SKM-1 (cell line): ENCODE data around the gene UBE2G1.
"Not testable (repeated sequence)": the region's sequence is repeated elsewhere in the genome, so short reads cannot be mapped to it uniquely, and the experiment has no call there.

Source experiments
- DNase-seq: peaks from one replicate; lab custom pipeline; 2025; ENCODE audit not compliant: unreplicated experiment; lab: John Stamatoyannopoulos, UW

Gene UBE2G1

DNA sequence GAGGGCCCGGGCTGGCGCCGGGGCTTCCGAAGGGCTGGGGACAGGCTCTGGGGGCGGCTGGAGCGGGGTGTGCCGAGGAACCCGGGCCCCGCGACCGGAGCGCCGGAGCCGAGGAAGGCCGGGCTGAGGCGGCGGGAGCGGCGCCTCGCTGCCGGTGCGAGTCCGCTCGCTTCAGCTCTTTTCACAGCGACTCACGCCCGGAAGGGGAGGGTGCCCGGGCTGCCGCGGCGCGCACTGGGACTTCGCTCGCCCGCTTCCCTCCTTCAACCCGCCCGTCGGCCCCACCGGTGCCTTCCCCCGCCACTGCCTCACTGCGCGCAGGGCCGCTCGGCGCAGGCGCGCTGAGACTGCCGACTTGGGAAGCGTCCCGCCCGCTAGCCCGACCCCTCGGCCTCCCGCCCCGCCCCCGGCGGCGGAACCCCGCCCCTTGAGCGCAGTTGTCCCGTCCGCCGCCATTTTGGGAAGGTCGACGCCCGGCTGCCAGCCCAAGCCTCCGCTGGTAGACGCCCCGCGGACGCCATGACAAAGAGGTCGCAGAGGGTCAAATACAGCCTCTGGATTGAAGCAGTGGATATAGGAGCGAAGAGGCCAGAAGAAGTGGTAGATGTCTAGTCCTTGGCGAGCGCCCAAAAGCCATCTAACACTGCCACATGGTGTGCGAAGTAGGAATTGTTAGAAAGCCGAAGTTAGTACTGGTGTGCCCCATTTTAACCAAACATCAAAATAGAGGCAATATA is at the start of gene UBE2G1:
Gene UBE2G1, minus strand, starts transcription at position 349 of the 737 bp plus-strand sequence. CDS start 359 bp downstream, outside the sequence.
- DNase-seq = peak; percentile 71

DNA sequence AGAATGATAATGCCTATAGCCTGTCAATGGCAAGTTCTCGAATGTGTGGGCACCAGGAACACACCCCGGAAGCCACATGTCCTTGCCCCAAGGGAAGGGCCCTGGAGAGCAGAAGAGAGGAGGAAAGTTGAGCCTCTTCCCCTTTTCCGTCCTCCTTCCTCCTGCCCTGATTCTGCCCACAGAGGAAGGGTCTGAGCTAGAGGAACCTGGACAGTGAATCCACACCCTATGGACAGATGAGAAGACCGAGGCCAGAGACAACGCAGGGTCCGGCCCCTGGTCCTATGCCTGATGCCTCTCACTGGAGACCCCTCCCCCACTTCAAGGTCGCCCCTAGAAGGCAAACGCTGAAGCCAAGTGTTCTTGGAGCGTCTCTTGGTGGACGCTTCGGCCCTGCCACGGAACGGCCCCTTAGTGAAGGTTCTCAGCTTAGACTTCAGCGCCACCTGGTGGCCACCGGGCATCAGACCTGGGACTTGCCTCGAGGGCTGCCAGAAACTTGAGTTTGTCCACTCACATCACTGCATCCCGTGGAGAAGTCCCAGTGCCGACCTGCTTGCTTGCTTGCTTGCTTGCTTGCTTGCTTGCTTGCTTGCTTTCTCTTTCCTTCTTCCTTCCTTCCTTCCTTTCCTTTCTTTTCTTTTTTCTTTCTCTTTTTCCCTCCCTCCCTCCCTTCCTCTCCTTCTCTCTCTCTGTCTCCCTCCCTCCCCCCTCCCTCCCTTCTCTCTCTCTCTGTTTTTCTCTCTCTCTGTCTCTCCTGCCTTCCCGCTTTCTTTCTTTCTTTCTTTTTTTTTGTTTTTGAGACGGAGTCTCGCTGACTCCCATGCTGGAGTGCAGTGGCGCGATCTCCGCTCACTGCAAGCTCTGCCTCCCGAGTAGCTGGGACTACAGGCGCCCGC is 46.7 kb upstream of the UBE2G1 start:
- DNase-seq = peak; percentile 35

DNA sequence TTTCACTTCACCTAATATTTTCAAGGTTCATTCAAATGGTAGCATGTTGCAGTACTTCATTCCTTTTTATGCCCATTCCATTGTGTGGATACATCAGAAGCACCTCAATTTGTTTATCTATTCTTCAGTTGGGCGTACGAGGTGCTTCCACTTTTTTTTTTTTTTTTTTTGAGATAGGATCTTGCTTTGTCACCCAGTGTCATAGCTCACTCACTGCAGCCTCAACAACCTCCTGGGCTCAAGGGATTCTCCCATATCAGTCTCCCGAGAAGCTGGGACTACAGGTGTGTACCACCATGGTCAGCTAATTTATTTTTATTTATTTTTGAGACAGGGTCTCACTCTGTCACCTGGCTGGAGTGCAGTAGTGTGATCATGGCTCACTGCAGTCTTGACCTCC is 44.7 kb upstream of the UBE2G1 start:
- DNase-seq = no peak

GRCh38 chr17:4409659-4410058 is 43.2 kb upstream of the UBE2G1 start:
- DNase-seq = no peak

DNA sequence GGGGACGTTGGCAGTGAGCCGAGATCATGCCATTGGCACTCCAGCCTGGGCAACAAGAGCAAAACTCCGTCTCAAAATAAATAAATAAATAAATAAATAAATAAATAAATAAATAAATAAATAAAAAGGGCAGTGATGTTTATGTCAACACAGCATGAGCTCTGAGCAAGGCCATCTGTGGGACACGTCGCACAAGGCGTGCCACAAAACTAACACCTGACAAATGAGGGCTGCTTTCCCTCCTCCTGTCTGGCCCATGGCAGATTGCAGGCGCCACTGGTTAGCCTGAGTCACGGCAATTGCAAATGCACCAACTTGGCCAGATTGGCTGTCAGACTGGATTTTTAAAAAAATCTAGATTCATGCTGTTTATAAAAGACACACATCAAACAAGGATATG is 41.4 kb upstream of the UBE2G1 start:
- no peak for DNase-seq

- no peak for DNase-seq
Measured at GRCh38 chr17:4407216-4407615, 40.7 kb upstream of the UBE2G1 start.

DNA sequence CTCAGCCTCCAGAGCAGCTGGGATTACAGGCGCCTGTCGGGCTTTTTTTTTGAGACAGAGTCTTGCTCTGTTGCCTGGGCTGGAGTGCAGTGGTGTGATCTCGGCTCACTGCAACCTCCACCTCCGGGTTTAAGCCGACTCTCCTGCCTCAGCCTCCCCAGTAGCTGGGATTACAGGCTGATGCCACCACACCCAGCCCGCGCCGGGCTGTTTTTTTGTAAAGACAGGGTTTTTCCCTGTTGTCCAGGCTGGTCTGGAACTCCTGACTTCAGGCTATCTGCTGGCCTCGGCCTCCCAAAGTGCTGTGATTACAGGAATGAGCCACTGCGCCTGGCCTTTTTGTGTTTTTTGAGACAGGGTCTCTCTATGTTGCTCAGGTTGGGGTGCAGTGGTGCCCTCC is 39.9 kb upstream of the UBE2G1 start:
- no peak for DNase-seq

- no peak for DNase-seq
Measured at GRCh38 chr17:4405699-4406098, 39.2 kb upstream of the UBE2G1 start.

DNA sequence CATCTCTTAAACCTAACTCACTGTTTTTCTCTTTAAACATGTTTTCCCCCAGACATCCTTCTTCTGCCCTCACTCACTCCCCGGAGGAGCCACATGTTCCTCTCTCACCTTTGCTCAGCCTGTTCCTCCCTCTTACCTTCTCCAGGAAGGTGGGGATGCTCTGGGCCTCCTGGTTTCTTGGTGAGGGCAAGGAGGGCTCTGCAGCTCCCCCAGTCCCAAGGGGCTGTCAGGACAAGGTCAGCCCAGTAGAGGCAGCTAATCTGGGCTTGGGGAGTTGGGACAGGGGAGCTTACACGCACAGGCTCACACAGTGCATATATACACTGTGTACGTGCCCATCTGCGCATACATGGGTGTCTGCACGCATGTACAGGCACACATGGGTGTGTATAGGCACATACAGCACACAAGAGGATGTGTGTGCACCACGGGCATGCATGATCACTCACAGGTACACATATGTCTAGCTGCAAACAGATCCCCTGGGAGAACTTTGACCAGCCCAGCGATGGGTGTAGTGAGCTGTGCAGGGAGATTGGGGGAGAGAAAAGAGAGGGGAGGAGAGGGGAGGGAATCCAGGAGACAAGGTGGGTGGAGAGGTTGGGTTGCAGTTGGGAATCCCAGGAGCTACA is 38.7 kb upstream of the UBE2G1 start:
- DNase-seq = no peak

DNA sequence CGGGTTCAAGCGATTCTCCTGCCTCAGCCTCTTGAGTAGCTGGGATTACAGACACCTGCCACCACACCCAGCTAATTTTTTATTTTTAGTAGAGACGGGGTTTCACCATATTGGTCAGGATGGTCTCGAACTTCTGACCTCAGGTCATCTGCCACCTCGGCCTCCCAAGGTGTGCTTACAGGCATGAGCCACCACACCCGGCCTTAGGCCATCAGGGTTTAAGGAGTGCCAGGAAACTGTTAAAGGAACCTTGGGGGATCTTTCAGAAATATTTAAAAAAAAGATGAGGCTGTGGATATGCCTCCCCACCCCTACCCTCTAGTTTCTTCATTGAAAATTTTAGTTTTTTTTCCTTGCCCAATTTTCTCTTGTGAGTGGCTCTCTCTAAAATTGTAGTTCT is 31.4 kb upstream of the UBE2G1 start:
- DNase-seq = no peak

DNA sequence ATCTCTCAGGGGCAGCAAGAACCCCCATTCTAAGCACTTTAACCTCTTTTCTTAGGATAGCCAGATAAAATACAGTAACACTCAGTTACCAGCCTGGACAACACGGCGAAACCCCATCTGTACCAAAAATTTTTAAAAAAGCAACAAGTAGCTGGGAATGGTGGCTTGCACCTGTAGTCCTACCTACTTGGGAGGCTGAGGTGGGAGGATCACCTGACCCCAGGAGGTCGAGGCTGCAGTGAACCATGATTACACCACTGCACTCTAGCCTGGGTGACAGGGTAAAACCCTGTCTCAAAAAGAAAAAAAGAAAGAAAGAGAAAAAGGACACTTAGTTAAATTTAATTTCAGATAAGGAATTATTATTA is 28.6 kb upstream of the UBE2G1 start:
- DNase-seq = no peak

DNA sequence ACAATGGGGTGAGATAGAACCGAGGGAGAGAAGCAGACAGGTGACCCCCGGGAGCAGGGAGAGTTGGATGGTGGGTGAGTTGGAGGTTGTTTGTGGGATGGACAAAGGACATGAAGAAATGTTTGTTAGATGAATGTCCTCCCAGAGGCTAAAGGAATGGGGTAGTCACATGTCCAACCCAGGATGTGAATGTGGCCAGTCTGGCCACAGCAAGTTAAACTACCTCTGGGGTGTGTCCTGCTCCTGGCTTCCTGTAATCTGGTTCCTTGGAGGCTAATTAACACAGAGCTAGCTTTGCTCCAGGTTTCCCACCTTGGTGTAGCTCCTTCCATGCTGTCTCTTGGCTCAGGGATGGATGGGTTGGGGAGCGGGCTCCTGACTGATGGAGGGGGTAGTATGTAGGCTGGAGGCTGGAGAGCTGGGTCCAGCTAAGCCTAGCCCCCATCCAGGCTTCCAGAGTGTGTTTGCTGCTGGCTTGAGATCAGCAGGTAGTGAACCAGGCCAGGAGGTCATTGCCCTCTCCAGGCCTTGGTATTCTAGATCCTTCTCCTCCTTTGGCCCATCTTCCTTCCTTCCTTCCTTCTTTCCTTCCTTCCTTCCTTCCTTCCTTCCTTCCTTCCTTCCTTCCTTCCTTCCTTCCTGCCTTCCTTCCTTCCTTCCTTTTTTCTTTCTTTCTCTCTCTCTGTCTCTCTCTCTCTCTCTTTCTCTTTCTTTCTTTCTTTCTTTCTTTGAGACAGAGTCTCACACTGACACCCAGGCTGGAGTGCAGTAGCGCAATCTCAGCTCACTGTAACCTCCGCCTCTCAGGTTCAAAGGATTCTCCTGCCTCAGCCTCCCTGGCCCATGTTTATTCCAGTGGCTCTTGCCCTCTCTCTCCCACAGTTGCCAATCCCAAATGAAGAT is 28.0 kb upstream of the UBE2G1 start:
- no peak for DNase-seq

DNA sequence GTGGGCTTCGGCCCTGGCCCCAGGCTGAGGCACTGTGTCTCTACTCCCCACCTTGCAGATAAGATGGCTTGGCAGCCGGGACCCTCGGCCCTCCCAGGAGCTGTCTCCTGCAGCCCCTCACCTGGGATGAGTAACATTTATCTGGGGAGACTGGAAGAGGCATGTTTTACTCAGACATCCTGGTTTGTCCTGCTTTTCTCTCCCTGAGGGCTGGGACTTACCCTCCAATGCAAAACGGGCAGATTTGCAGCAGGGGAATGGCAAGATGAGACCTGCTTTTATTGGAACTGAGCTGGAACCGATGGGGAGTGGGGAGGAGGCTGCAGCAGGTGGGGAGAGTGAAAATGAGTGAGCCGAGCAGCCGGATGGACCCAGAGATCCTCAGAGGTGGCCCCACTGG is 27.3 kb upstream of the UBE2G1 start:
- no peak for DNase-seq

- DNase-seq = no peak
Measured at GRCh38 chr17:4389079-4389478, 22.6 kb upstream of the UBE2G1 start.

- no peak for DNase-seq
Measured at GRCh38 chr17:4387137-4387536, 20.7 kb upstream of the UBE2G1 start.

- DNase-seq = no peak
Measured at GRCh38 chr17:4386406-4386805, 19.9 kb upstream of the UBE2G1 start.

- no peak for DNase-seq
Measured at GRCh38 chr17:4381690-4382671, 15.5 kb upstream of the UBE2G1 start.

- DNase-seq = no peak
Measured at GRCh38 chr17:4378626-4379025, 12.2 kb upstream of the UBE2G1 start.

DNA sequence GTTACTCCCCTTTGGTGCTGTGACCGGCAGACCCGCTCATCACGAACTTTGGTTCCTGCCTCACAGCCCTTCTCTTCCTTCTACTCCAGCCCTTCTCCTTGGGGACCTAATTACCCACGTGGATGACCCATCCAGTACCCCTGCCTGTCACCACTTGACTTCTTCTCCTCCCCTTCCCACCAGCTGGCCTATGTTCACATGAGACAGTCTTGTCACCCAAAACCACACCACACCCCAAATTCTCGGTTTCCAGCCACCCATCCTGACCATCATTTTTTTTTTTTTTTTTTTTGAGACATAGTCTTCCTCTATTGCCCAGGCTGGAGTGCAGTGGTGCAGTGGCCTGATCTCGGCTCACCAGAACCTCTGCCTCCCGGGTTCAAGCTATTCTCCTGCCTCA is 10.8 kb upstream of the UBE2G1 start:
- DNase-seq = not testable (repeated sequence)
